Activated T-helper 1 cell treated with anti-CD3 and anti-CD28 coated beads, Interleukin-12 subunit alpha, Interleukin-12 subunit beta, Interleukin-2, Interleukin-4 antibody, amounts not matched to agents 30 ng/mL and 10 ng/mL and 1 ng/mL, durations not matched to agents 14 hours and 24 hours and 36 hours (primary cell): ENCODE measurements around the gene ISG20L2. TPM values are rescaled to one million over a fixed set of nuclear protein-coding genes. Genes with fewer than 3 reads are reported as not detected.

Source experiments
- DNase-seq: peaks from one replicate; pipeline ENCODE4 v3.0.0; 2021; ENCODE audit warnings: low spot score
- H3K27ac Mint-ChIP-seq: one replicate; pipeline ENCODE4 v1.8.0; 2021; ENCODE audit warnings: mild to moderate bottlenecking, mixed read lengths
- H3K27me3 Mint-ChIP-seq: one replicate; pipeline ENCODE4 v1.8.0; 2022; ENCODE audit warnings: mild to moderate bottlenecking, moderate library complexity, mixed read lengths; ENCODE audit not compliant: insufficient read depth
- H3K36me3 Mint-ChIP-seq: one replicate; pipeline ENCODE4 v1.8.0; 2021; ENCODE audit warnings: low read depth, mixed read lengths
- H3K4me1 Mint-ChIP-seq: one replicate; pipeline ENCODE4 v1.8.0; 2021; ENCODE audit warnings: low read depth, mixed read lengths
- H3K4me3 Mint-ChIP-seq: one replicate; pipeline ENCODE4 v1.8.0; 2021; ENCODE audit warnings: mild to moderate bottlenecking, moderate library complexity, mixed read lengths
- H3K9me3 Mint-ChIP-seq: one replicate; pipeline ENCODE4 v1.8.0; 2021; ENCODE audit warnings: mixed read lengths
- intact Hi-C: fragments of 100-400 bp; cut with micrococcal nuclease; formaldehyde crosslinking; loops from one replicate; pipeline ENCODE4 v1.15.1; 2024
- total RNA-seq: library from RNA; stranded (reverse); gene quantifications from 2 replicates; pipeline ENCODE4 v1.2.3, GENCODE V29; 2022

The ISG20L2 gene
- total RNA-seq, 1 donor from 2014 or later, result 81.5 TPM

DNA sequence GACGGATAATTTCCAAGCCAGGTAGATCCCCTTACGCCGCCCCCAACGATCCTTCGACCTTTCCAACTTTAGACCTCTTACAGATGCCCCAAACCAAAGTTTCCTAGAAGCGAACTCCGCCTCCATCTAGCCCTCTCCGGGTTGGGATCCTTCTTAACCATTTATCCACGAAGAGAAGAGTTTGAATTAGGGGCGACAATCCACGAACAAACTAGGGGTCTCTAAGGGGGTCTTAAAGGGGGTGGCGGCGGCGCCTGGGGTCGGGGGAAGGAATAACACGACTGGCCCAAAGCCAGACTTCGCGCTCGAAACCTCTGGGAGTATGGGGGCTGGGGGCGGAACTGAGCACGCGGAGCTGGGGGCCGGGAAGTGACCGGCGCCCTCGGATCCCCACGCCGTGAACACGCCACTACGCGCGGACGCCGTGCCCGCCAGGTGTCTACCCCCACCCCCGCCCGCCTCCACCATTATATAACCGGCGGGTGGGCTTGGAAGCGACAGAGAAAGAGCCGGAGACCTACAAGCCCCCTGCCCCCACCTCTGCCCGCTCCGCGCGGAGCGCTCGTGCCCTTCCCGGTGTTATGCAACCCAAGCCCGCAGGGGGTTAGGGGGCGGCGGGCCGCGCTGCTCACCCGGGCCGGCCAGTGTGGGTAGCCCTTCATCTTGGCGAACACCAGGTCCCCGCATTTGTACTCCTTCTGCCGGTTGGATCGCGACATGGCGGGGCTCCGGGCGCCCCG is 22.3 kb upstream of the ISG20L2 start:
- Mint-ChIP-seq H3K4me3 (peak overlapping the region; percentile 100), H3K27me3 (peaks cover 1% of the 10 kb centered on the region), H3K36me3 (peaks cover 32% of the 10 kb centered on the region), H3K4me1 (peaks cover 64% of the 10 kb centered on the region), H3K27ac (peak overlapping the region; percentile 98), H3K9me3 (no peaks in the 10 kb centered on the region)
- no peak for DNase-seq
- intact Hi-C loops, result loop anchor here (1.0 kb wide), 3 partner anchors 10 to 23 kb away; partner anchors contain the start of genes ISG20L2, METTL25B, MRPL24 and PRCC

DNA sequence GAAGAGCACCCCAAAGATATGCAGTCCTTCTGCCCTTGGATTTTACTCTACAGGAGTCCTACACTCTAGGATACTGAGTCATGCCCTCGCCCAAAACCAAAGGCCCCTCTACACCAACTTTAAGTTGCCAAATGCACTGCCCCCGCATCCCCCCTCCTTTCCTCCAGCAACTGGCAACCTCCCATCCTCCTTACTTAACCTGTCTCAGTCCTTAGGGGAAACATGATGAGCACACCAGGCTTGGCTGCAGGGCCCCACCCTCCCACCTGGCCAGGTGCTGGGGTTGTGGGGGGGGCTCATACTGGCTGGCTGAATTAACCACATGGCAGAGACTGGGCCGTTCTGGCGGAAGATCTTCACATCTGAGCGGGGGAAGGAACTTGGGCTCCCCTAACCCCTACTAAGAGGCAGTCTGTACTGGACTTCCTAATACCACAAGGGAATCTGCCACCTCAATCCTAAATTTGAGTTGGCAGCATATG is 21.7 kb upstream of the ISG20L2 start:
- peak overlapping the region; percentile 98 for H3K27ac Mint-ChIP-seq
- H3K4me3 Mint-ChIP-seq, result peak overlapping the region; percentile 100
- H3K36me3 Mint-ChIP-seq, result peaks cover 37% of the 10 kb centered on the region
- no peaks in the 10 kb centered on the region for H3K9me3 Mint-ChIP-seq
- H3K27me3 Mint-ChIP-seq, result peaks cover 1% of the 10 kb centered on the region
- peaks cover 71% of the 10 kb centered on the region for H3K4me1 Mint-ChIP-seq
- intact Hi-C loops, result no loop called here
- DNase-seq, result no peak

GRCh38 chr1:156749419-156750118 is 21.0 kb upstream of the ISG20L2 start:
- DNase-seq, result no peak
- Mint-ChIP-seq H3K36me3 (peaks cover 36% of the 10 kb centered on the region), H3K27me3 (peaks cover 1% of the 10 kb centered on the region)

GRCh38 chr1:156748670-156749418 is 20.3 kb upstream of the ISG20L2 start:
- H3K36me3 Mint-ChIP-seq, result peaks cover 40% of the 10 kb centered on the region

More at GRCh38 chr1:156749419-156750118, 21.0 kb upstream of the ISG20L2 start:
- intact Hi-C loops, result loop anchor here (10.0 kb wide), 2 partner anchors 385 to 555 kb away; partner anchors contain the start of genes ETV3 and SLC25A44
- H3K4me1 Mint-ChIP-seq, result peaks cover 78% of the 10 kb centered on the region
- H3K27ac Mint-ChIP-seq, result peak overlapping the region; percentile 98
- H3K4me3 Mint-ChIP-seq, result peak overlapping the region; percentile 100
- no peaks in the 10 kb centered on the region for H3K9me3 Mint-ChIP-seq

GRCh38 chr1:156747742-156748669 is 19.4 kb upstream of the ISG20L2 start:
- peaks cover 45% of the 10 kb centered on the region for H3K36me3 Mint-ChIP-seq
- intact Hi-C loops, result loop anchor here (10.0 kb wide), 2 partner anchors 387 to 553 kb away; partner anchors contain the start of genes ETV3 and SLC25A44

More at GRCh38 chr1:156748670-156749418, 20.3 kb upstream of the ISG20L2 start:
- Mint-ChIP-seq H3K4me1 (peaks cover 77% of the 10 kb centered on the region), H3K9me3 (no peaks in the 10 kb centered on the region), H3K27me3 (peaks cover 1% of the 10 kb centered on the region), H3K4me3 (peak overlapping the region; percentile 100), H3K27ac (peak overlapping the region; percentile 98)
- intact Hi-C loops, result loop anchor here (10.0 kb wide), 2 partner anchors 386 to 554 kb away; partner anchors contain the start of genes ETV3 and SLC25A44
- DNase-seq, result no peak

DNA sequence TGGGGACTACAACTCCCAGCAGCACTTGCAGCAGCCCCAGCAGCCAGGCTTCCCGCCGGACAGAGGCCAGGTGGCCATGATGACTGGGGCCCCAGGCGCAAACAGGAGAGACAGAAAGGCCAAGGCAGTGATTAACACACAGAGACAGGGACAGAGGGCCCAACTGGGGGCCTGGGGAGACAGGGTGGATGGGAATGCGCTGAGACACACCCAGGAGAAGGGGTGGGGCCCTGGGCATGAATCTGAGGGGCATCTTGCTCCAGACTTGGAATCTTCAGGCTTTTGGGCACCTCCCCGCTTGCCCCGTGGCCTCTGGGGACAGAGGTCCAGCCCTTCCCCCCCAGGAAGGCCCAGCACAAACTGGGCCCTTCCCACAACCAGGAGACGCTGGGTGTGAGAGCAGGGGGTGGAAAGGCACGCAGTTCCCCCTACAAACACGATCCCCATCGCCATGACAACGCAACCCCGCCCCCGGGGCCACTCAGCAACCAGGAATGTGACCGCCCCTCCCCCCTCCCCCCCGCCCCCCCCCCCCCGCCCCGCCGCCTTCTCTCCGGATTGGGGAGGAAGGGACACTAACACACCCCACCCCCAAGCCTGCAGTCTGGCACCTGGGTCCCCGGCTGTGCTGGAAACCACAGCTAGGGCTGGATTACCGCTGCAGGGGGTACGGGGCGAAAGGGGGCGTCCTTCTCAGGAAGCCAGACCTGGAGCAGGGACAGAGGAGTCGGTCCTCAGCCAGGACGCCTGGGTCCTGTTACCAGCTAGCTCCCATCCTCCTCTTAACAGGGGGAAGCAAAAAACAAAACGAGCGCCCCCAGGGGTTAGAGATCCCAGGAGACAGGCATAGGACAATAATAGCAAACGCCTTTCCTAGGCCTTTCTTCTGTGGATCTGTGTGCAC is 18.4 kb upstream of the ISG20L2 start:
- Mint-ChIP-seq H3K4me3 (peak overlapping the region; percentile 100), H3K36me3 (peaks cover 54% of the 10 kb centered on the region), H3K9me3 (no peaks in the 10 kb centered on the region), H3K27ac (peak overlapping the region; percentile 98), H3K4me1 (peaks cover 76% of the 10 kb centered on the region), H3K27me3 (peaks cover 1% of the 10 kb centered on the region)
- intact Hi-C loops, result loop anchor here (10.0 kb wide), 2 partner anchors 388 to 552 kb away; partner anchors contain the start of genes ETV3 and SLC25A44
- DNase-seq, result no peak

More at GRCh38 chr1:156747742-156748669, 19.4 kb upstream of the ISG20L2 start:
- Mint-ChIP-seq H3K4me1 (peaks cover 76% of the 10 kb centered on the region), H3K27ac (peak overlapping the region; percentile 98), H3K4me3 (peak overlapping the region; percentile 100), H3K27me3 (peaks cover 1% of the 10 kb centered on the region), H3K9me3 (no peaks in the 10 kb centered on the region)
- DNase-seq, result no peak

GRCh38 chr1:156746406-156746727 is 17.8 kb upstream of the ISG20L2 start:
- Mint-ChIP-seq H3K9me3 (no peaks in the 10 kb centered on the region), H3K4me3 (peak overlapping the region; percentile 100), H3K27ac (peak overlapping the region; percentile 94), H3K4me1 (peaks cover 82% of the 10 kb centered on the region), H3K36me3 (peaks cover 57% of the 10 kb centered on the region), H3K27me3 (no peaks in the 10 kb centered on the region)
- DNase-seq, result no peak
- intact Hi-C loops, result loop anchor here (10.0 kb wide), 2 partner anchors 388 to 552 kb away; partner anchors contain the start of genes ETV3 and SLC25A44

DNA sequence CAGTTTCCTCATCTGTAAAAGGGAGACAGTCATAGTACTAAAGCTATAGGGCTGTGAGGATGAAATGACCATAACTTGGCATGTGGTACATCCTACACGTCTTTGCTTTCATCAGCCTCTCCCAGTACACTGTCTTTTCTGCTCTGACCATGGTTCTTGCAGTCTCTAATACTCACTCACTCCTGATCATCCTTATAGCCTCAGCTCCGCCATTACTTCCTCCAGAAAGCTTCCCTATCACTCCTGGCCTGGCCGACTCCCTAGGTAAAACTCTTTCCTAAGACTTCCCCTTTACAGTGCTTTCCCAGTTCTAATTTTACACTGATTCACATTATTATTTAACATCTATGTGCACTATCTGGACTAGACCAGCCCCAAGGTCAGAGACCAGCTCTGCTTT is 17.3 kb upstream of the ISG20L2 start:
- no peak for DNase-seq
- H3K4me1 Mint-ChIP-seq, result peaks cover 85% of the 10 kb centered on the region
- no peaks in the 10 kb centered on the region for H3K9me3 Mint-ChIP-seq
- H3K27ac Mint-ChIP-seq, result peak overlapping the region; percentile 83
- peaks cover 60% of the 10 kb centered on the region for H3K36me3 Mint-ChIP-seq
- peak overlapping the region; percentile 100 for H3K4me3 Mint-ChIP-seq
- intact Hi-C loops, result loop anchor here (10.0 kb wide), 2 partner anchors 389 to 551 kb away; partner anchors contain the start of genes ETV3 and SLC25A44
- H3K27me3 Mint-ChIP-seq, result no peaks in the 10 kb centered on the region

- Mint-ChIP-seq H3K9me3 (no peaks in the 10 kb centered on the region), H3K4me1 (peaks cover 78% of the 10 kb centered on the region), H3K4me3 (no peak overlapping the region), H3K27me3 (no peaks in the 10 kb centered on the region), H3K27ac (peak overlapping the region; percentile 46), H3K36me3 (peaks cover 60% of the 10 kb centered on the region)
- DNase-seq, result no peak
- intact Hi-C loops, result loop anchor here (5.0 to 10.0 kb wide), 4 partner anchors 243 to 888 kb away; partner anchors contain the start of genes ETV3, GON4L, MEF2D and SLC25A44
Observed at GRCh38 chr1:156744786-156745419, 16.3 kb upstream of the ISG20L2 start.

- peaks cover 75% of the 10 kb centered on the region for H3K4me1 Mint-ChIP-seq
- H3K4me3 Mint-ChIP-seq, result no peak overlapping the region
- intact Hi-C loops, result loop anchor here (5.0 to 10.0 kb wide), 4 partner anchors 242 to 887 kb away; partner anchors contain the start of genes ETV3, GON4L, MEF2D and SLC25A44
- no peaks in the 10 kb centered on the region for H3K27me3 Mint-ChIP-seq
- H3K36me3 Mint-ChIP-seq, result peaks cover 56% of the 10 kb centered on the region
- DNase-seq, result no peak
- no peaks in the 10 kb centered on the region for H3K9me3 Mint-ChIP-seq
- no peak overlapping the region for H3K27ac Mint-ChIP-seq
Observed at GRCh38 chr1:156744344-156744743, 15.8 kb upstream of the ISG20L2 start.
